K562 (cell line): ENCODE measurements around the gene NRG2. TPM values are rescaled to one million over a fixed set of nuclear protein-coding genes. Genes with fewer than 3 reads are reported as not detected.

Experiments used
- ATAC-seq: fragments of 200-7000 bp; cut with Tn5 transposase; 3 replicates; pipeline ENCODE4 v1.9.1; 2020; ENCODE audit warnings: moderate library complexity
- BruUV-seq: library from RNA; stranded (reverse); fragments of 400-500 nt; replicated peaks from 2 replicates; lab custom pipeline; 2021; lab: Mats Ljungman, UMichigan
- CTCF ChIA-PET: fragments of 300-600 bp; formaldehyde crosslinking; extraction: SDS; loops from one replicate; lab custom pipeline; 2021; ENCODE audit warnings: low intra/inter-chr PET ratio; lab: Yijun Ruan, JAX
- POLR2A ChIA-PET: fragments of 300-600, 350-650 bp; sonication (Branson Sonifier 250); formaldehyde crosslinking; extraction: SDS; loops from one replicate; lab custom pipeline; 2021; ENCODE audit warnings: antibody characterized with exemption, inconsistent platforms; lab: Yijun Ruan, JAX
- DNase-seq, 4 experiments: peaks; one replicate each; pipeline versions ENCODE4 v3.0.0 to v3.0.0-alpha.2; 2011 to 2018; ENCODE audit warnings: low spot score in 3 of 4, mixed read lengths in 3 of 4; ENCODE audit errors: extremely low read depth in 1 of 4
- FAIRE-seq: peaks from 2 replicates; lab custom pipeline; 2011; peaks lifted over from hg19 to GRCh38; lab: Jason Lieb, UNC
- H2AFZ ChIP-seq: 2 replicates; pipeline ENCODE4 v1.6.0; 2011; ENCODE audit warnings: low read depth, low read length, control low read depth, inconsistent platforms
- H3K27ac ChIP-seq: fragments of 200-600 bp; 3 replicates; pipeline ENCODE4 v1.8.0; 2011; ENCODE audit warnings: low read depth, mild to moderate bottlenecking, control low read depth, inconsistent platforms, low read length, moderate library complexity, mixed read lengths; ENCODE audit errors: extremely low read depth
- H3K27me3 ChIP-seq, 2 experiments: fragments of 300-600 bp in 1 of 2; 2 replicates in 1 of 2; 3 replicates in 1 of 2; pipeline versions ENCODE4 v1.6.0 to v1.8.0; 2011; ENCODE audit warnings: inconsistent platforms in 2 of 2, low read length in 2 of 2, mild to moderate bottlenecking in 1 of 2, mixed read lengths in 1 of 2, moderate library complexity in 1 of 2; ENCODE audit not compliant: control insufficient read depth in 2 of 2, insufficient read depth in 2 of 2
- H3K36me3 ChIP-seq: fragments of 300-600 bp; 3 replicates; pipeline ENCODE4 v1.8.0; 2011; ENCODE audit warnings: mild to moderate bottlenecking, low read length, inconsistent platforms; ENCODE audit not compliant: control insufficient read depth, insufficient read depth
- H3K4me1 ChIP-seq, 2 experiments: fragments of 200-600 bp in 1 of 2; replicated peaks in 1 of 2; 2 replicates in 1 of 2; 3 replicates in 1 of 2; pipeline versions ENCODE4 v1.5.1 to v1.8.0; 2011; ENCODE audit warnings: inconsistent platforms in 2 of 2, low read length in 2 of 2, mild to moderate bottlenecking in 1 of 2, mixed read lengths in 1 of 2, moderate library complexity in 1 of 2; ENCODE audit not compliant: control insufficient read depth in 2 of 2, insufficient read depth in 2 of 2
- H3K4me2 ChIP-seq: 2 replicates; pipeline ENCODE4 v1.6.1; 2011; ENCODE audit warnings: low read length, control low read depth, inconsistent platforms, mixed read lengths; ENCODE audit not compliant: insufficient read depth
- H3K4me3 ChIP-seq: fragments of 200-600 bp; sonication (generic), shearing (Covaris generic); 2 replicates; pipeline ENCODE4 v1.5.1; 2016; ENCODE audit warnings: control low read depth, inconsistent platforms
- H3K79me2 ChIP-seq: fragments of 200-600 bp; 3 replicates; pipeline ENCODE4 v1.8.0; 2011; ENCODE audit warnings: low read length, inconsistent platforms; ENCODE audit not compliant: control insufficient read depth, insufficient read depth
- H3K9ac ChIP-seq, 2 experiments: 2 replicates each; pipeline versions ENCODE4 v1.6.0 to v1.6.1; 2011; ENCODE audit warnings: low read depth in 2 of 2, low read length in 2 of 2, control low read depth in 1 of 2, inconsistent platforms in 1 of 2, mild to moderate bottlenecking in 1 of 2, mixed read lengths in 1 of 2; ENCODE audit not compliant: insufficient read depth in 1 of 2
- H3K9me1 ChIP-seq: one replicate; pipeline ENCODE4 v1.6.0; 2011; ENCODE audit warnings: inconsistent platforms, mild to moderate bottlenecking, low read length, moderate library complexity; ENCODE audit not compliant: control insufficient read depth, insufficient read depth
- H3K9me3 ChIP-seq: replicated peaks from 2 replicates; pipeline ENCODE4 v1.5.1; 2011; ENCODE audit warnings: low read depth, low read length, inconsistent platforms; ENCODE audit not compliant: control insufficient read depth, insufficient read depth
- H4K20me1 ChIP-seq: replicated peaks from 2 replicates; pipeline ENCODE4 v1.6.1; 2011; ENCODE audit warnings: low read length, inconsistent platforms, mixed read lengths; ENCODE audit not compliant: control insufficient read depth, insufficient read depth
- CBFB ChIP-seq: sonication (generic); formaldehyde crosslinking; IDR thresholded peaks from 2 replicates; pipeline ENCODE4 v1.4.0; 2020; ENCODE audit warnings: mild to moderate bottlenecking, missing genetic modification reagents
- CEBPG ChIP-seq, 3 experiments: fragments of 200-800 bp in 1 of 3; sonication (Bioruptor generic) in 1 of 3; sonication (generic) in 1 of 3; formaldehyde crosslinking in 1 of 3; IDR thresholded peaks in 2 of 3; conservative IDR thresholded peaks in 1 of 3; 2 replicates each; pipeline versions ENCODE4 v1.6.1 to v1.8.0; 2016 to 2022; ENCODE audit warnings: missing compliant biosample characterization in 2 of 3, missing genetic modification characterization in 2 of 3, mild to moderate bottlenecking in 1 of 3, missing genetic modification reagents in 1 of 3
- ELF4 ChIP-seq: fragments of 450-650 bp; formaldehyde crosslinking; IDR thresholded peaks from 2 replicates; pipeline ENCODE4 v1.4.0; 2022; ENCODE audit warnings: missing genetic modification characterization
- HMG20B ChIP-seq: fragments of 250-450 bp; sonication (Bioruptor Pico); IDR thresholded peaks from 2 replicates; pipeline ENCODE4 v1.5.0; 2021; ENCODE audit warnings: mild to moderate bottlenecking
- SREBF2 ChIP-seq: sonication (generic); formaldehyde crosslinking; IDR thresholded peaks from 2 replicates; pipeline ENCODE4 v1.4.0; 2020; ENCODE audit warnings: mild to moderate bottlenecking, missing genetic modification reagents
- SRSF1 ChIP-seq: fragments of 200-400 bp; formaldehyde crosslinking; IDR thresholded peaks from 2 replicates; pipeline ENCODE4 v1.6.1; 2017; ENCODE audit warnings: mild to moderate bottlenecking, low read depth, low read length, moderate library complexity
- TAF1 ChIP-seq: IDR thresholded peaks from 2 replicates; pipeline ENCODE4 v1.6.1; 2011; ENCODE audit warnings: mild to moderate bottlenecking, low read length, moderate library complexity; ENCODE audit not compliant: insufficient read depth, control insufficient read depth, severe bottlenecking; ENCODE audit errors: extremely low read depth
- ZBTB1 ChIP-seq: sonication (generic); formaldehyde crosslinking; IDR thresholded peaks from 2 replicates; pipeline ENCODE4 v1.8.1; 2023; ENCODE audit warnings: missing genetic modification reagents, low read depth, mild to moderate bottlenecking, borderline replicate concordance
- ZNF197 ChIP-seq: fragments of 200-800 bp; sonication (Bioruptor generic); IDR thresholded peaks from 2 replicates; pipeline ENCODE4 v1.6.1; 2016; ENCODE audit warnings: low read depth, missing genetic modification characterization, missing compliant biosample characterization
- WGBS: fragments of 100-300 bp; shearing (Covaris generic); methylation state at CpG from one replicate; pipeline ENCODE4 v1.1.6; 2016; ENCODE audit warnings: low coverage, mixed read lengths; ENCODE audit not compliant: insufficient coverage; ENCODE audit errors: missing lambda C conversion rate; 5-methylcytosine and 5-hydroxymethylcytosine counted together
- in situ Hi-C: fragments of 300-500 bp; cut with MboI; formaldehyde crosslinking; loops from 4 replicates; pipeline ENCODE4 v1.15.0; 2018; ENCODE audit warnings: inconsistent platforms, mixed read lengths
- intact Hi-C: fragments of 100-400 bp; cut with micrococcal nuclease; formaldehyde crosslinking; loops from 2 replicates; pipeline ENCODE4 v1.14.2; 2022
- polyA plus RNA-seq, 8 experiments: library from polyadenylated mRNA; depleted of rRNA in 4 of 8; stranded (reverse) in 5 of 8; unstranded in 3 of 8; fragments of >200 nt; fragmentation: Nextera tagmentation in 2 of 8; fragmentation: Illumina TruSeq in 1 of 8; extraction: Ambion mirVana in 2 of 8; extraction: Trizol in 1 of 8; gene quantifications; 2 replicates each; pipeline versions ENCODE4 v1.2.1 to v1.2.3, GENCODE V29; 2011 to 2014; ENCODE audit warnings: inconsistent platforms in 1 of 8, missing spikeins in 1 of 8
- total RNA-seq, 7 experiments: library from RNA; depleted of rRNA in 6 of 7; stranded (reverse); fragments of >200 nt in 6 of 7; fragmentation: Illumina TruSeq in 2 of 7; extraction: Trizol in 2 of 7; gene quantifications; 2 replicates each; pipeline versions ENCODE4 v1.2.1 to v1.2.3, GENCODE V29; 2011 to 2021; ENCODE audit warnings: low replicate concordance in 1 of 7
- TF ChIP-seq, protein P1 (sequence below), 2 experiments: fragments of 150-350 bp in 1 of 2; IDR thresholded peaks; 2 replicates each; pipeline ENCODE4 v1.6.1; 2012 to 2016; ENCODE audit warnings: low read depth in 2 of 2, low read length in 2 of 2, mild to moderate bottlenecking in 1 of 2, moderate library complexity in 1 of 2
- TF ChIP-seq, protein P2 (sequence below): fragments of 450-650 bp; IDR thresholded peaks from 2 replicates; pipeline ENCODE4 v1.6.1; 2016
- TF ChIP-seq, protein P3 (sequence below): fragments of 450-650 bp; formaldehyde crosslinking; IDR thresholded peaks from 2 replicates; pipeline ENCODE4 v1.4.0; 2022; ENCODE audit warnings: mild to moderate bottlenecking, moderate library complexity
- TF ChIP-seq, protein P4 (sequence below): fragments of 200-800 bp; sonication (Bioruptor generic); IDR thresholded peaks from 2 replicates; pipeline ENCODE4 v1.6.1; 2017; ENCODE audit warnings: missing genetic modification characterization, missing compliant biosample characterization

Gene NRG2
- total and polyA plus RNA-seq, 9 of the 15 experiments (the other 6 are each of a cell fraction or from before 2014, with no cell fraction given): not detected

DNA sequence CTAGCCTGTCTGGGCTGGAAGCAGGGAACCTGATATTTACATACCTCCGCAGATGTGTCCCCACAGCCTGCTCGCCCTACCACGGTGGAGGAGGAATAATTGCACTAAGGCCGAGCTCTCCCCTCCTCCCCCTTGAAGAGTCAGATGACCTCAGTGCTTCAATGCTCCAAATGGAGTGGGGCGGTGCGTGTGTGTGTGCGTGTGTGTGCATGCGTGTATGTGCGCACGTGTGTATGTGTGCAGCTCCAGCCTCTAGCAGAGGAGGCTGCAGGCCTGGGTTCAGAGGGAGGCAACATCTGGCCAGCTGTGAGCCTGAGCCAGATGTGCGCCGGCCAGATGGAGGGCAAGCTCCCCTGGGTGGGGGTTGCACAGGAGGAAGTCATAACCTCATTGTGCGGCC lies 90.5 kb downstream of the NRG2 start:
- in situ Hi-C loops: no loop called here
- 2% methylated on average over 7 of the region's 13 CpGs for WGBS
- TF ChIP-seq, protein P1, sequence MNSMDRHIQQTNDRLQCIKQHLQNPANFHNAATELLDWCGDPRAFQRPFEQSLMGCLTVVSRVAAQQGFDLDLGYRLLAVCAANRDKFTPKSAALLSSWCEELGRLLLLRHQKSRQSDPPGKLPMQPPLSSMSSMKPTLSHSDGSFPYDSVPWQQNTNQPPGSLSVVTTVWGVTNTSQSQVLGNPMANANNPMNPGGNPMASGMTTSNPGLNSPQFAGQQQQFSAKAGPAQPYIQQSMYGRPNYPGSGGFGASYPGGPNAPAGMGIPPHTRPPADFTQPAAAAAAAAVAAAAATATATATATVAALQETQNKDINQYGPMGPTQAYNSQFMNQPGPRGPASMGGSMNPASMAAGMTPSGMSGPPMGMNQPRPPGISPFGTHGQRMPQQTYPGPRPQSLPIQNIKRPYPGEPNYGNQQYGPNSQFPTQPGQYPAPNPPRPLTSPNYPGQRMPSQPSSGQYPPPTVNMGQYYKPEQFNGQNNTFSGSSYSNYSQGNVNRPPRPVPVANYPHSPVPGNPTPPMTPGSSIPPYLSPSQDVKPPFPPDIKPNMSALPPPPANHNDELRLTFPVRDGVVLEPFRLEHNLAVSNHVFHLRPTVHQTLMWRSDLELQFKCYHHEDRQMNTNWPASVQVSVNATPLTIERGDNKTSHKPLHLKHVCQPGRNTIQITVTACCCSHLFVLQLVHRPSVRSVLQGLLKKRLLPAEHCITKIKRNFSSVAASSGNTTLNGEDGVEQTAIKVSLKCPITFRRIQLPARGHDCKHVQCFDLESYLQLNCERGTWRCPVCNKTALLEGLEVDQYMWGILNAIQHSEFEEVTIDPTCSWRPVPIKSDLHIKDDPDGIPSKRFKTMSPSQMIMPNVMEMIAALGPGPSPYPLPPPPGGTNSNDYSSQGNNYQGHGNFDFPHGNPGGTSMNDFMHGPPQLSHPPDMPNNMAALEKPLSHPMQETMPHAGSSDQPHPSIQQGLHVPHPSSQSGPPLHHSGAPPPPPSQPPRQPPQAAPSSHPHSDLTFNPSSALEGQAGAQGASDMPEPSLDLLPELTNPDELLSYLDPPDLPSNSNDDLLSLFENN (IDR thresholded peaks at IDR 0.05; ENCODE audit: low read depth in 2 of 2, low read length in 2 of 2): no peak
- TF ChIP-seq ZBTB1 (CRISPR knock-in tag) (no peak), SRSF1 (no peak), SREBF2 (CRISPR knock-in tag) (no peak), HMG20B (CRISPR knock-in tag) (no peak), CEBPG (CRISPR knock-in tag; IDR thresholded peaks at IDR 0.05) (no peak), CEBPG (tag; conservative IDR thresholded peaks at IDR 0.05 in 1 of 2, IDR thresholded peaks at IDR 0.05 in 1 of 2) (no peak), CBFB (CRISPR knock-in tag) (no peak), ELF4 (CRISPR knock-in tag) (no peak), ZNF197 (no peak), TAF1 (no peak)
- TF ChIP-seq, protein P2, sequence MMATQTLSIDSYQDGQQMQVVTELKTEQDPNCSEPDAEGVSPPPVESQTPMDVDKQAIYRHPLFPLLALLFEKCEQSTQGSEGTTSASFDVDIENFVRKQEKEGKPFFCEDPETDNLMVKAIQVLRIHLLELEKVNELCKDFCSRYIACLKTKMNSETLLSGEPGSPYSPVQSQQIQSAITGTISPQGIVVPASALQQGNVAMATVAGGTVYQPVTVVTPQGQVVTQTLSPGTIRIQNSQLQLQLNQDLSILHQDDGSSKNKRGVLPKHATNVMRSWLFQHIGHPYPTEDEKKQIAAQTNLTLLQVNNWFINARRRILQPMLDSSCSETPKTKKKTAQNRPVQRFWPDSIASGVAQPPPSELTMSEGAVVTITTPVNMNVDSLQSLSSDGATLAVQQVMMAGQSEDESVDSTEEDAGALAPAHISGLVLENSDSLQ: no peak
- TF ChIP-seq, protein P3, sequence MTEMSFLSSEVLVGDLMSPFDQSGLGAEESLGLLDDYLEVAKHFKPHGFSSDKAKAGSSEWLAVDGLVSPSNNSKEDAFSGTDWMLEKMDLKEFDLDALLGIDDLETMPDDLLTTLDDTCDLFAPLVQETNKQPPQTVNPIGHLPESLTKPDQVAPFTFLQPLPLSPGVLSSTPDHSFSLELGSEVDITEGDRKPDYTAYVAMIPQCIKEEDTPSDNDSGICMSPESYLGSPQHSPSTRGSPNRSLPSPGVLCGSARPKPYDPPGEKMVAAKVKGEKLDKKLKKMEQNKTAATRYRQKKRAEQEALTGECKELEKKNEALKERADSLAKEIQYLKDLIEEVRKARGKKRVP (CRISPR knock-in tag): no peak
- TF ChIP-seq, protein P4, sequence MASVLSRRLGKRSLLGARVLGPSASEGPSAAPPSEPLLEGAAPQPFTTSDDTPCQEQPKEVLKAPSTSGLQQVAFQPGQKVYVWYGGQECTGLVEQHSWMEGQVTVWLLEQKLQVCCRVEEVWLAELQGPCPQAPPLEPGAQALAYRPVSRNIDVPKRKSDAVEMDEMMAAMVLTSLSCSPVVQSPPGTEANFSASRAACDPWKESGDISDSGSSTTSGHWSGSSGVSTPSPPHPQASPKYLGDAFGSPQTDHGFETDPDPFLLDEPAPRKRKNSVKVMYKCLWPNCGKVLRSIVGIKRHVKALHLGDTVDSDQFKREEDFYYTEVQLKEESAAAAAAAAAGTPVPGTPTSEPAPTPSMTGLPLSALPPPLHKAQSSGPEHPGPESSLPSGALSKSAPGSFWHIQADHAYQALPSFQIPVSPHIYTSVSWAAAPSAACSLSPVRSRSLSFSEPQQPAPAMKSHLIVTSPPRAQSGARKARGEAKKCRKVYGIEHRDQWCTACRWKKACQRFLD: no peak

More for the DNA sequence above, 90.5 kb downstream of the NRG2 start:
- Histone ChIP-seq H3K4me2 (no peak overlapping the region), H3K27ac (no peak overlapping the region), H2AFZ (no peak overlapping the region), H3K4me1 (no peaks in the 10 kb centered on the region; a peak in 1 of 5 replicates), H3K9me3 (no peaks in the 10 kb centered on the region), H3K4me3 (no peak overlapping the region), H3K36me3 (no peaks in the 10 kb centered on the region), H3K27me3 (peaks cover 0 to 42% of the 10 kb centered on the region in 2 experiments; a peak in 4 of 5 replicates), H3K9ac (no peak overlapping the region), H3K9me1 (peaks cover 2% of the 10 kb centered on the region), H3K79me2 (no peaks in the 10 kb centered on the region), H4K20me1 (0 out of 2 replicates have a peak, but pooled peaks cover 4% of the 10 kb centered on the region)
- no peak for ATAC-seq
- no peak for DNase-seq
- ChIA-PET POLR2A (interaction anchor here (0.6 kb wide), 1 partner anchor 162 kb away, joined by 3 read pairs; no protein-coding TSS in a partner anchor), CTCF (no interaction called here)
- no peak for FAIRE-seq
- intact Hi-C loops: no loop called here
- no TSS peak for BruUV-seq
